DMS79 (cell line): ENCODE results near the gene PRUNE1.

Source experiments
- DNase-seq: peaks from one replicate; lab custom pipeline; 2025; lab: John Stamatoyannopoulos, UW

PRUNE1 gene, protein sequence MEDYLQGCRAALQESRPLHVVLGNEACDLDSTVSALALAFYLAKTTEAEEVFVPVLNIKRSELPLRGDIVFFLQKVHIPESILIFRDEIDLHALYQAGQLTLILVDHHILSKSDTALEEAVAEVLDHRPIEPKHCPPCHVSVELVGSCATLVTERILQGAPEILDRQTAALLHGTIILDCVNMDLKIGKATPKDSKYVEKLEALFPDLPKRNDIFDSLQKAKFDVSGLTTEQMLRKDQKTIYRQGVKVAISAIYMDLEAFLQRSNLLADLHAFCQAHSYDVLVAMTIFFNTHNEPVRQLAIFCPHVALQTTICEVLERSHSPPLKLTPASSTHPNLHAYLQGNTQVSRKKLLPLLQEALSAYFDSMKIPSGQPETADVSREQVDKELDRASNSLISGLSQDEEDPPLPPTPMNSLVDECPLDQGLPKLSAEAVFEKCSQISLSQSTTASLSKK

DNA sequence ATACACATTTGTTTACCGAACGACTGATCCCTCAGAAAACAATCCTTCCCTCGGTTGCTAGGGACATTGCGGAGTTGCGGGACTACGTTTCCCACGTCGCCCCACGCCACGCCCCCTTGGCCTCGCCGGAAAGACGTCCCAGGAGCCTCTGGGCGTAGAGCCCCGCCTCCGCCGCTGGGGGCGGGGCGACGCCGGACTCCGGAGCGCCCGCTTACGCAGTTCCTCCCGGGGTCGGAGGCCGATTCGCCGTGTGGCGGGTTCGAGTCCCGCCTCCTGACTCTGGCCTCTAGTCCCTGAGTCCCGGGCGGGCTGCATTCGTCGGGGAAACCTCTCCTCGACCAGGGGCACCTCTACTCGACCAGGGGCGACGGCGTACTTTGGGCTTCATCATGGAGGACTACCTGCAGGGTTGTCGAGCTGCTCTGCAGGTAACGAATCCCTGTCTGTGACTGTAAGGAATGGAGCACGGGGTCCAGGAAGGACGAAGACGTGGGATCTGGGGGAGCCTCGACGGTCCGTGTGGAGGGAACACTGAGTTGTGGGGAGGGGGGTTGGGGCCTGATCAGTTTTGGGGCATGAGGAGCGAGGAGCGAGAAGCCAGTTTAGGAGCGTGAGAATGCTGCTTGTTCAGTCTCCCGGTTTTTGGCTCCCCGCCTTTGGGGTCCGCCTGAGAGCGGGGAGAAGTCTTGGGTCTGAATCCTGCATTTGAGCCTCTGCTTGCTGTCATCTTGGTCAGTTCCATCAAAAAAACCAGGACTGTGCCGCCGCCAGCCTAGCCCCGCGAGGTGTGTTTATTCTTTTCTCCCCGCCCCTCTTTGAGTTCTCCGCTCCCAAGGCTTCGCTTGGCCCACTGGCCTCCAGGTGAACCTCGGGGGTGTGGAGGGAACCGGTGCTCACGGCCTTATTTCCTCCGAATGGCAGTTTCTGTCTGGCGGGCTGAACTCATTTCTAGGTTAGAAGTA is at the start of gene PRUNE1:
TSS of gene PRUNE1 (plus strand) at position 206 of the 962 bp plus-strand sequence. CDS start at position 390, 184 bp downstream.
- peak; percentile 93 for DNase-seq

DNA sequence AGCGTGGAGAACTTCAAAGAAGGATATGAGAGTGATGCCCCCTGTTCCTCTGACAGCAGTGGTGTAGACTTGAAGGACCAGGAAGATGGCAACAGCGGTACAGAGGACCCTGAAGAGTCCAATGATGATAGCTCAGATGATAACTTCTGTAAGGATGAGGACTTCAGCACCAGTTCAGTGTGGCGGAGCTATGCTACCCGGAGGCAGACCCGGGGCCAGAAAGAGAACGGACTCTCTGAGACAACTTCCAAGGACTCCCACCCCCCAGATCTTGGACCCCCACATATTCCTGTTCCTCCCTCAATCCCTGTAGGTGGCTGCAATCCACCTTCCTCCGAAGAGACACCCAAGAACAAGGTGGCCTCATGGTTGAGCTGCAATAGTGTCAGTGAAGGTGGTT is 47.6 kb upstream of the PRUNE1 start:
- DNase-seq = no peak

DNA sequence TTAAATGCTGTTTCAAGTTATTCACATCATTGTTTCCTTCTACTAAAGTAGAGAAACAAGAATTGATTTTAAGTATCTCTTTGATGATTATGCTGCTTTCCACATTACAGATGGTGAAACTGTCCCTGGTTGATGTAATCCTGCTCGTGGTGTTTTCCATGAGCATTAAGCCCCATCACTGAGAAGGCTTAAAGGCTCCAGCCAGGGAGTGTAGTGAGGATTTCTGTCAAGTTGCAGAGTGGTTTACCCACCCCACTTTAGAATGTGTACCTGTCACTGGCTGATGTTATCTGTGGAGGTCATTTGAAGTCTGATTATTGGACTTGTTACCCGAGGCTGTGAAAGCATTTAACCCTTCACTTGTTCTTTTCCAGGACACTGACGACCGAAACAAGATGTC is 46.5 kb upstream of the PRUNE1 start:
- no peak for DNase-seq

DNA sequence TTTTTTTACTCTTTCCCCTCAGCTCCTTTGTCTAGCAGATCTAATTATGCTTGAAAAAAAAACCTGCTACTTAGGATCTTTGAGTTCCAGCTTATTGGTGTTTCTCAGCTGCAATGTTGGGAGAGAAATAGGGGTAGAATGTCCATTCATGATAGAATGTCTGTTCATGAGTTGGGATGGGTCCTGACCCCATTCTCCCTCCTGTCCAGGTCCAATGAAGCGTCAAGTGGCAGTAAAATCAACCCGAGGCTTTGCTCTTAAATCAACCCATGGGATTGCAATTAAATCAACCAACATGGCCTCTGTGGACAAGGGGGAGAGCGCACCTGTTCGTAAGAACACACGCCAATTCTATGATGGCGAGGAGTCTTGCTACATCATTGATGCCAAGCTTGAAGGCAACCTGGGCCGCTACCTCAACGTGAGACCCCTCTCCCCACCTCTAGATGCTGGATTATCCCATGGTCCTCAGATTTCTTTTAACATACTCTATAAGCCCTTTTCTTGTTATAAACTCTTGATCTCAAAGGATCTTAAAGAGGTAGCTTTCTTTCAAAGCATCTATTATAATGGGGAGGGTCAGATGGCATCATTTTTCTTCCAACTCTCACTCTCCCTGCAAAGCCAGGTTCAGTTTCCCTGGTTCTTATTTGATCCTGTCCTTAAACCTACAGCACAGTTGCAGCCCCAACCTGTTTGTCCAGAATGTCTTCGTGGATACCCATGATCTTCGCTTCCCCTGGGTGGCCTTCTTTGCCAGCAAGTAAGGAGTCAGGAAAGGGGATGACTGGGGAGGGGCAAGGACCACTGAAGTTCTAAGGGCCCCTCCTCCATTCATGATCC is 44.7 kb upstream of the PRUNE1 start:
- no peak for DNase-seq

DNA sequence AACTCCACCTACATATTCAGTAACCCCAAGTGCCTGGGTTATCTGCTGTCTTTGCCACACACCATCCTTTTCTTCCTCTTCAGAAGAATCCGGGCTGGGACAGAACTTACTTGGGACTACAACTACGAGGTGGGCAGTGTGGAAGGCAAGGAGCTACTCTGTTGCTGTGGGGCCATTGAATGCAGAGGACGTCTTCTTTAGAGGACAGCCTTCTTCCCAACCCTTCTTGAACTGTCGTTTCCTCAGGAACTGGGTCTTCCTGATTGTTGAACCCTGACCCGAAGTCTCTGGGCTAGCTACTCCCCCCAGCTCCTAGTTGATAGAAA is 44.1 kb upstream of the PRUNE1 start:
- DNase-seq = no peak

DNA sequence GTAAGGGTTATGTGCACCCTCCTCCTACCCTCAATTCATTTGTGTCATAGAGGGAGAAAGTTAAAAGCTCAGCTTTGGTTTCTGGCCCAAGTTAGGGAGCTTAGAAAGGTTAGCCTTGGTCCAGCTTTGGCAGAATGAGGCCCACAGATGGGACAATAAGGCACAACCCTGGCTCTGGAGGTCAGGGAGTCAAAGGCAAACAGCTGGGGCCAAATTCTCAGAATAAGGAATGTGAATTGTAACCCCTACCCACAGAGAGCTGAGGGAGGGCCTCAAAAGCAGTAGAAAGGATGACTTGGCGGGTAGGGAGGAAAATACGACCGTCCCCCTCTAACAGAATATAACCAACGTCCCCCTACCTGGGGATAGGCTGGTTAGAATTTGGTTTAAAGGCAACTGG is 42.6 kb upstream of the PRUNE1 start:
- DNase-seq = no peak

DNA sequence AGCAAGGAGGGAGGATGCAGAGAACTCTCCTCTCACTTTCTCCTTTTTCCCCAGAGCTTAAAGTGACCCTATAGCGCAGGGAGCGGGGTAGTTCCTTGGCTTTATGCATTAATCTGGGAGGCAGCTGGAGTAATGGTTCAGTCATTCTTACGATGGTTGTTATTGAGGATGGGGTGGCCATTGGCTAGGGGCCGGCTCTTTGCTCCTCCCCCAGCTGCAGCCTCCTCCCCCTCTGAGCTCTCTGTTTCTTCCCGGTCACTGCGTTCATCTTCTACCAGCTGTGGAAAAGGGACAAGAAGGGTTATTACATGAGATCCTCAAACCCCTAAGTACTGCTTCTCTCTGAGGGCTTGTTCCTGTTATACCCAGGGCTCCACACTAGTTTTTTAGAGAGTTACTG is 42.2 kb upstream of the PRUNE1 start:
- DNase-seq = no peak

DNA sequence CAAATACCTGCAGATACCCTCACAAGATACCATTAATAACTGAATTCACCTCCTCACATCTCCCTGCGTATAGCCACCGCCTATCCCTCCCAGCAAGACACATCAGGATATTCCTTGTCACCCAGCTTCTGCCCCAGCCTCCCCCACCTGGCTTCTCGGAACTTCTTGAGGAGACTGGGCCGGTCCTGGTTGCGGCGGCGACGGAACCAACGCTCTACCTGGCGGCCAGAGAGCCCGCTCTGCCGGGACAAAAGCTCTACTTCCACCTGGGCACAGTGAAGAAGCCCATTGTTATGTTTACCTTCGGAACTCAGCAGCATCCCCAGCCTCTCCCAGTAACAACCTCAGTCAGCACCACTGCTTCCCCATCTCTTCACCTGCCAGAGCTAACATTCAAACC is 40.3 kb upstream of the PRUNE1 start:
- no peak for DNase-seq

DNA sequence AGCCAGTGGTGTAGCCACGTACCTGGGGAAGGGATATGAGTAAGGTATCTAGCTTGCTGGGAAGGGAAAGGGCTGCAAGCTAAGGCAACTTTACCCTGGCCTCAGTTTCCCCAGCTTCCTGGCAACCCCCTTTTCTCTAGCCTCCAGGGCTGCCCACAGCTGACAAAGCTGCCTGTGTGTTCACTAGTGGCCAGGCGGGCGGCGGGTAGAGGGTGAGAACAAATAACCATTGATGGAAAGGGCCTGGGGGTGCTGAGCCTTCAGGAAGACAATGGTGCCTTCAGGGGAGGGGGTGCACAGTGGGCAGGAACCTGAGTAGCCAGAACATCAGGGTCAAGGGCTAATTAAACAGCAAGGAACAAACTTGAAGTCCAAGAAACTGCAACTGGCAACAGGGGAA is 39.8 kb upstream of the PRUNE1 start:
- DNase-seq = no peak

DNA sequence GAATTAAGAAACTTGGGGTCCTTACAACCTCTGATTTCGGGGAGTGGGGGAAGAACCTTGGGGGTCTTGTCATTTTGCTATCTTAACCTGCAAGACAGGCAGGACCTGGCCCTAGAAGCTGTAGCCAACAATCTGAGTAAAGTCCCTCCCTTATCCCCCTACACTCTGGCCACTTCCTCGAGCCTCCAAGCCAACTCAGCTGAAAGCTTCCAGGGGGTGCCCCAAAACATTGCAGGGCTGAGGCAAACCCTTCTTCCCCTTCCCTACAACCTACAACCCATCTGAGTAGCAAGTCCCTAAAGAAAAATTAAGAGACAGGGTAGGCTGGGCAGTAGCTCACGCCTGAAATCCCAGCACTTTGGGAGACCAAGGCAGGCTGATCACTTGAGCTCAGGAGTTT is 38.6 kb upstream of the PRUNE1 start:
- DNase-seq = no peak

DNA sequence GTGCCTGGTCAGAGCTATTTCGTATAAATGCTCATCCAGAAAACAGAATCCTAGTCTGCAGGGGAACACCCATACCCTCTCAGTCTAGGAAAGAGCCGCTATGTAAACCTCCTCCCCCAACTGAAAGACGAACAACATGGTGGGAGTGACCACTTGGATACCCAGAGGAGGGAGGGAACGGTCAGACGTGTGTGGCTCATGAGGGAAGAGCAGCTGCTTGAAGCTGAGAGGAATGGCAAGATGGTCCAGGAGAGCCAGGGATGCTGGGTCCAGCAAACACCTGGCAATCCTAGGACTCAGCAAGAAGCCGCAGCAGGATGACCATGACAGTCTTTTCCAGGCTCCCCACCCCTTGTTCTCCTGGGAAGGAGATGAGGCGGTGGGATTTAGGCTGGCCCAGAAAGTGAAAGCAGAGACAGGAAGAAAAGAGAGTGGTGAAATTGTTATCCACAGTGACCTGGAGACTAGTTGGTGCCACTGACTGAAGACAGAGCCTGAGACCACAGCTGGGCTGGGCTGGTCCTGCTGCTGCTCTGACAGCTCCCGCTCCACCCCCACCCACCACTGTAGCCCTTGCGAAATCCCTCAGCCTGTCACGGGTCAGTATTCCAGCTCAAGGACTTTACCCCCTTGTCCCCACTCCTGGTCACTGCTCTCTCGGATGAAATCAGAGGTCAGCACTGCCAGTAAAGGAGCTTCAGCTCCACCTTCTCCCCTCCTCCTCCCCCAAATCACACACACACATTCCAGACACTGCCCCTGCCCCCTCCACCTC is 37.3 kb upstream of the PRUNE1 start:
- no peak for DNase-seq

DNA sequence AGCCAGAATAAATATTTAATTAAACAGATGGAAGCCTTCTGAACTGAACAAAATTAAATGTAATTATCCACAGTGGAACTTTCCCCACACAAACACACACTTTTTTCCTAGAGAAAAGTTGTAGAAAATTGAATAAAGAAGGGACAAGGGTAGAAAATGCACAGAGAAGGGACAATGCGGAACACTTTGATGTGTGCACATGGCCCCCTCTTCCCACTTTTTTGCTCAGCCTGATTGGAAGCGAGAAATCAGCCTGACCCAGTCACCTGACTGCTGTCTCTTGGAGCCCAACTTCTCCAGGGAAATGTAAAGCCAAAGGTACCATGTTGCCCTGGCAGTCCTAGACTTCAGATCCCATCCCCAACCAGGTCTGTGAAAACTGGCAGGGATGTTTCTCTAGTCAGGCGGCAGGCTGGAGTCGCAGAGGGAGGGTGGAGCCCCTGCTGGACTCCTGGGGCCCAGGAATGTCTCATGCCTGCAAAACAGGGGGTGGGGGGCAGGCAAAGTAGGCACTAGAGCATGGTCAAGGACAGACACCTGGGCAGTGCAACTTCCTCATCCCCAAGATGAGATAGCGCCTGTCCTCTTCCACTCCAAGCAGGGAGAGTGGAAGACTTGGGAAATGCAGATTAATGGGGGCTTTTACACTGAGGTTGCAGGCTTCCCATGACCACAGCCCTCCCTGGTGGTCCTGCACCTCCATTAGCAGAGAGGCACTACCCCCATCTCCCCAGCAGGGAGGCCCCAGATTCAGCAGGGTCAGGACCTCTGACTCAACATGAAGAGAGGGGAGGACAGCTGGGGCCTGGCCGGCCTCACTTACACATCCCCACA is 36.4 kb upstream of the PRUNE1 start:
- no peak for DNase-seq

DNA sequence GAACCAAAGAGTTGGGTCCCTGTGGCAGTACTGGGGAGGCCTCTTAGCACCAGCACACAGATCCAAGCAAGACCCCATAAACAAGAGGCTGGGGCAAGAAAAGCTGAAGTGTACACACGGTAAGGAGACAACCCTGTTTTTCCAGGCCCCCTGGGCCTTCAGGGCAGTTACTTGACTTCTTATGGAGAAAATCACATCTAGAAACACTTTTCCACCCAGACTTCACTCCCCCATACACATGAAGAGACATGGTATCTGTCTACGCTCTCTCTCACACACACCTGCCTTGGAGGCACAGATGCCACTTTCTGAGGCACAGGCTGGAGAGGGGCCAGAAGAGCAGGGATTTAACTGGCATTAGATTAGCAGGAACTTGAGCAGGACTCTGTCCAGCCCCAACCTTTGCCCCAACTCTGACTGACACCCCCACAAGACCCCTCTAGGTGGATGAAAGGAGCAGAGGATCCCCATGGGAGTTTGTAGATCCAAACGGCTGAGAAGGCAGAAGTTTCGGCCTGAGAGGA is 35.8 kb upstream of the PRUNE1 start:
- no peak for DNase-seq

DNA sequence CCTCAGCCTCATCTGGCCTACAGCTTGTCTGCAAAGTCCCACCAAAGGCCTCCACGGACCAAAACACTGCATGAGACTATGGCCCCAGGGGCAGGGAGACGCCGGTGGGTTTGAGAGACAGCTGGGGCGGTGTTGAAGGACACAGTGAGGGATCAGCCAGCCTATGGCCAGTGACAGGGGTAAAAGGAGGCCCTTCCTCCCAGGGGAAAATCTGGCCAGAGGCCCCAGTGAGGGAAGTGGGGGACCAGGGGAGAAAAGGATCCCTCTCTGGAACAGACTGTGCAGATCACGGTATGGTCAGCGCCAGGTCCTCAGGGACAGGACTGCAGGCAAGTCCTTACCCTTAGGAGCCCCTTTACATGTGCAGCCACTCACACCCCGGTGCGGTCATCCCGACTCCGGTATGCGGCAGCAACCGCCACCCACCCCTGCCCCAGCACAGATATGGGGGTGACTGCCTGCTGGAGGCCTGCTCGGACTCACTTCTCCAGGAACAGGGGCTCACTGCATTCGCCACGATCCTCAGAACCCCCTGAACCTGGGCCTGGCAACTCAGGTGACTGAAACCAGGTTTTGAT is 34.9 kb upstream of the PRUNE1 start:
- DNase-seq = no peak

DNA sequence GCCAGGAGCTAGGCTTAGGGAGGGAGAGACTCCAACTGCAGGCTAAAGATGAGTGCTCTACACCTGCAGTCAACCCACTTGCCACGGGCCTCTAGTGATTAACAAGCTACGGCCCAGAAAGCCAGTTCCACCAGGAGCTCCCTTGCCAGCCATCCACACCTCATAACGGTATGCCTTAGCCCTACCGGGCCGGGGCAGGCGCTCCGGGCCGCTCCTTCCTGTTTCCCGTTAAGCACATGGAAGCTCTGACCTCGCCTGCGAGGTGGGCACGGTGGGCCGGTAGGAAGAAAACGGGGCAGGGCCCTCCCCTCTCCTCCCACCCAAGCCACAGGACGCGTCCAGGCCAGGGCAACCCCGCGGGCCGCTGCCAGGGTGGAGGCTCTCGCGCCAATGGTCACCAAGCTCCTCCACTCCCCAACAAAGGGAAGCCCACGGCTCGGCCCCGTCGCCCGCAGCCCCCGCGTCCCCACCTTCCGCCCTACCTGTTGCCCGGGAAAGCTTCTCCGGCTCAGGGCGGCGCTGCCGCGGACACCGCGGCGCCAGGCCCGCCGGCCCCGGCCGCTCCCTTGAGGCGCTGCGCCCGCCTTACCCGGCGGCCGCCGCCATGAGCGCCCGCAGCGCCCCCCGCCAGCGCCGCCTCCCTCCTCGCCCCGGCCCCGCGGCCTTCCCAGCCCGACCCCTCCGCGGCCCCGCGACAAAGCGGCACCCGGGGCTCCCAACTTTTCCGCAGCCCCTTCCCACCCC is 34.2 kb upstream of the PRUNE1 start:
- DNase-seq = peak; percentile 18

DNA sequence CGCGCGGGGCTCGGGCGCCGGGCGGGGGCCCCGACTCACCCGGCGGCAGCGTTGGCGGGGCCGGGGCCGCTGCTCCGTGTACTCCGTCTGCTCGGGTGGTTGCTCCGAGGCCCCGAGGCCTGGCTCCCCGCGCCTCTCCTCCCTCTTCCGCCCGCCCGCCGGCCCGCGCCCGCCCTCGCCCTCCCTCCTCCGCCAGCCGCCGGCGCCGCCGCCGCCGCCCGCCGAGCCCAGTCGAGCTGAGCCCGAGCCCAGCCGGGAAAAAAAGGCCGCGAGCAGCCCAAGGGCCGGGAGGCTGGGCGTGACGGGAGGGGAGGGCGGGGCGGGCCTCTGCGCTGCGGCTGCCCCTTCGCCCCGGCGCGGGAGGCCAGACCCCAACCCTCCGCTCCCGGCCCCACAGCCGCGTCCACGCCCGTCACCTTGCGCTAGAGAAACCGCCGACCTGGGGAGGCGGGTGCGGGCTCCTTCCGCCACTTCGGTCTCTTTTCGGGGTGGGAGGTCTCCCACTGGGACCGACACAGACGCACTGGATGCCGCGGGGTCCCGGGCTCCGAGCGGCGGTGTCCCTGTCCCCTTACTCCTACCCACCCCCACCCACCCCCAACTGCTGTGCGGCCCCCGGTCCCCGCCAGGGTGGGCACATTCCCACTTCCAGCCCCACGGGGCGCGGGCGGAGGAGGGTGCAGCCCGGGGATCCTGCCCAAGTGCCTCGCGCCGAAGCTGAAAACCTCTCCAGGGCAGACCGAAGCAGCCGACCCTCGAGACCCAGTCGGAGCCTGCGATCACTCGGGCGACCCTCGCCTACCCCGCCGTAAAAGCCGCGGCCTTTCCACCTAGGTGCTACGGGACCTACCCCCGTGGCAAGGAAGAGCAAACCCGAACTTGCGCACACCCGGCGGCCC is 33.4 kb upstream of the PRUNE1 start, which contains the start of gene CERS2:
TSS of gene CERS2 (minus strand) at position 256 of the 899 bp plus-strand sequence. CDS start 5,745 bp downstream, outside the sequence.
- peak; percentile 55 for DNase-seq

DNA sequence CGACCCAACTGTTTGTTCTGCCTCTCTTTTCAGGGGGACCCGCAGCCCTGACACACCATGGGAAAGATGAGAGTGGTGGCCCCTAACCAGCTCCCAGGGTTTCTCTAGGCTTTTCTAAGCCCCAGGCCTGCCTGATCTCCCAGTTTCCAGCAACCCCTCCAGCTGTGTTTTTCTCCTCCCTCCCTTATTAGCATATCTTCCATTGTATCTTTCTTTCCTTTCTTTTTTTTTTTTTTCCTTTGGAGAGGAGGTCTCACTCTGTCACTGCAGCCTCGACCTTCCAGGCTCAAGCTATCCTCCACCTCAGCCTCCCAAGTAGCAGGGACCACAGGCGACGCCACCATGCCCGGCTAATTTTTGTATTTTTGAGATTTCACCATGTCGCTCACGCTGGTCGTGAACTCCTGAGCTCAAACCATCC is 31.8 kb upstream of the PRUNE1 start:
- DNase-seq = no peak
